GM19372 (cell line): ENCODE data around the gene ZHX3.

ENCODE experiments used
- ATAC-seq: cut with Tn5 transposase; IDR thresholded peaks from one replicate; pipeline ENCODE4 v1.9.1; 2021; ENCODE audit warnings: mild to moderate bottlenecking, low read depth, moderate library complexity; ENCODE audit not compliant: unreplicated experiment

Gene ZHX3

DNA sequence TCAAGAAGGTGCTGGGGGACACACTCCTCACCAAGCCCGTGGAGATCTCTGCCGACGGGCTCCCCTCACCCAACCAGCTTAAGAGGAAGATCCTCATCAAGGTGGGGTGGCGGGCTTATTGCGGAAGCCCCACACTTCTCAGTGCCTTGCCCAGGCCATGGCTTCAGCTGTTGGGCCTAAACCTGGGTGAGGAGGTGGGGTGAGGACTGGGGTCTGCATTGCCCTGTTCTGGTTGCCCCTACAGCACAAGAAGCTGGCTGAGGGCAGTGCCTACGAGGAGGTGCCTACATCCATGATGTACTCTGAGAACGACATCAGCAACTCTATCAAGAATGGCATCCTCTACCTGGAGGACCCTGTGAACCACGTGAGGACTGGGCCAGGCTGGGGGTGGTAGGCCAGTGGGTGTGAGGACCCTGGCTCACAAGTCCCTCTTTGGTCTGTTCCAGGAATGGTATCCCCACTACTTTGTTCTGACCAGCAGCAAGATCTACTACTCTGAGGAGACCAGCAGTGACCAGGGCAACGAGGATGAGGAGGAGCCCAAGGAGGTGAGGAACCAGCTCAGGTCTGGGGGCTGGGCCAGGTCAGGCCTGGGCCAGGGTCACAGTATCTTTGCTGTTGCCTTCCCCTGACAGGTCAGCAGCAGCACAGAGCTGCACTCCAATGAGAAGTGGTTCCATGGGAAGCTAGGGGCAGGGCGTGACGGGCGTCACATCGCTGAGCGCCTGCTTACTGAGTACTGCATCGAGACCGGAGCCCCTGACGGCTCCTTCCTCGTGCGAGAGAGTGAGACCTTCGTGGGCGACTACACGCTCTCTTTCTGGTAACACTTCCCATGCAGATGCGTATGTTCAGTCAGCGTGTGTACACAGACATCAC, 152.3 kb downstream of the ZHX3 start:
- no peak for ATAC-seq

DNA sequence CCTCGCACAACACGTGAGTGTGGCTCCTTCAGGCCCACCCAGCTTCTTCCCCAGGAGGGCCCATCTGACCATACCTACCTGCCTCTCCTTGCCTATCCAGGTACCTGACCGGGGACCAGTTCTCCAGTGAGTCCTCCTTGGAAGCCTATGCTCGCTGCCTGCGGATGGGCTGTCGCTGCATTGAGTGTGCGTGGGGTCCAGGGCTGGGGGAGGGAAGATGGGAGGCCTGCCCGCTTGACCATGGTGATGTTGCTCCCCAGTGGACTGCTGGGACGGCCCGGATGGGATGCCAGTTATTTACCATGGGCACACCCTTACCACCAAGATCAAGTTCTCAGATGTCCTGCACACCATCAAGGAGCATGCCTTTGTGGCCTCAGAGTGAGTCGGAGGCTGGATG, 153.7 kb downstream of the ZHX3 start:
- ATAC-seq: no peak

GRCh38 chr20:41162396-41162795, 155.1 kb downstream of the ZHX3 start:
- no peak for ATAC-seq

- no peak for ATAC-seq
Measured at GRCh38 chr20:41161886-41162285, 155.6 kb downstream of the ZHX3 start.

DNA sequence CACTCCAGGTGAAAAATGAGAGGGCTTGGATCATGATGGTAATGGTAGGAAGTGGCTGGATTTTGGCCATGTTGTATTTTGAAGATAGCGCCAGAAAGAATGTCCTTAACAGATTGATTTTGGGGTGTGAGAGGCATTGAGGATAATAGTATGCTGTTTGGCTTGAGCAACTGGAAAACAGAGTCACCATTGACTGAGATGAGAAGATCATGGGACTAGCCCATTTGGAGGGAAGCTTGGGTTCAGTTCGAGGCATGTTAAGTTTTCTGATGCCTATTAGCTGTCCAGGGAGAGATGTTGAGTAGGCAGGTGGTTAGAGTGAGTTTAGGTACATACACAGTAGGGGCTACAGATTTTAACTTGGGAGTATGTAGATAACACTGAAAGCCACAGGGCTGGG, 156.8 kb downstream of the ZHX3 start:
- no peak for ATAC-seq

GRCh38 chr20:41159547-41159946, 158.0 kb downstream of the ZHX3 start:
- ATAC-seq: no peak

DNA sequence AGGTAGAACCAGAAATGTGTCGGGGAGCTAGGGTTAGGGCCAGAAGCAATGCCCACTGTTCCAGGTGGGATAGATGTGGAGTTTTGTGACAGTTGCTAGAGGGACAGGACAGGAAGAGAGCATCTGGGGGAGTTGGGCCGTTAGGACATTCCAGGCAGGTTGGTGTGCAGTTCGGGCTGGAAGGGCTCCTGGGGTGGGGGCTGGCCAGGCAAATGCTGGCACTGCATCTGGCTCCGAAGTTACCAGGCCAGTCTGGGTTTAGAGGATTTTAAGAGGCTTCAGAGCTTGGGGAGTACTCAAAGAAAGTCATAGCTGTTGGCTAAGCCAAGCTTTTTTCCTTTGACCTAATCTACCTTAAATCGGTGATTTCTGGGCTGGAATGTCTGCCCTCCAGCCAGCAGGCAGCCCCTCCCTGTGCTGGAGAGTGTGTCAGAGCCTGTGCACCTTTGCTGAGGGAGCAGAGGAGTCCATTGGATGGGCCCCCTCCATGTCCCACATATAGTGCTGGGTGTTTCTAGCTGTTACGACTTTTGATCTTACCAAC, 159.4 kb downstream of the ZHX3 start:
- no peak for ATAC-seq

DNA sequence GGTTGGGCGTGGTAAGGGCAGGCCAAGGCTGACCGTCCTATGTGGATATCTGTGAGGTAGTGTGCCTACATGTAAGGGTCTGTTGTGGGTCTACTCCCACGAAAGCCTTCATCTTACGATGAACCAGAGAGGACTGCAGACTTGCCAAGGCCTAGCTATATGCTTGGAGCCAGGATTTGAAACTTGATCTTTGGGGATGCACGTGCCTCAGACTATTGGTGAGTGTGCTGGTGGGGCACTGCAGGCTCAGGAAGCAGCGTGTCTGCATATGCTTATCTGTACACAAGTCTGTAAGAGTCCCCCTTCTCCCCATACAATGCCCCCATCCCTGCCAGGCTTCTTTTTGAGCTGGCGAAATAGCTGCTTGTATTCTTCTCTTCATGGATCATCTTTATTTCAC, 162.3 kb downstream of the ZHX3 start:
- ATAC-seq: no peak

- ATAC-seq: no peak
Measured at GRCh38 chr20:41154436-41155176, 162.9 kb downstream of the ZHX3 start.

- no peak for ATAC-seq
Measured at GRCh38 chr20:41152108-41152757, 165.3 kb downstream of the ZHX3 start.

DNA sequence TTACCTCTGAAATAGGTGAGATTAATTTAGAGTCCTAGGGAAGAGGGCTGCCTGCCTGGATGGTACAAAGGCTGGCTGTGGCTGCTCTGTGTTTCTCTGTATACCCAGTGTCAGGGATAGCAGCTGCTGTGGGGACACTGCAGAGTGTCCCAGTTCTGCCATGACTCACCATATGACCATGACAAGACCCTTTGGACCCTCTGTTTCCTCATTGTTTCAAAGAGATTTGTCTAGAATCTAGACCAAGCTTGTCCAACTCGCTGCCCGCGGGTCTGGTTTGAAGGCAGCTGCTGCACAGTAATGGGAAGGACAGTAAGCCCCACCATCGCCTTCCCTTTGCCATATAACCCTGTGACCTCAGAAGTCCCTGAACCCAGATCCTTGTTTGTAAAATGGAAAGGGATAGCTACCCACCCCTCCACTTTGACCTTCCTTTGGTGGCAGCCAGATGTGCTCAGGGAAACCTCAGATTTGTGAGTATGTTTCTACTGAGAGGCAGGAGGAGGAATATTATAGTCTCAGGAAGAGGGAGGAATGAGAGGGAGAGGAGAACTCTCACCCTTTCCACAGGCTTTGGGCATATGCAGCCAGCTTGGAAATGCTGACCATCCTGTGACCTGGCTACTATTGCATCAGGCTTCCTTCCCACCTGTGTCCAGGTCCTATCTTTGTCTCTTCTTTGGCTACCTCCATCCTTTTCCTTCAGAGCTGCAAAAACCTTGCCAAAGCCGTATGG, 166.2 kb downstream of the ZHX3 start:
- no peak for ATAC-seq

DNA sequence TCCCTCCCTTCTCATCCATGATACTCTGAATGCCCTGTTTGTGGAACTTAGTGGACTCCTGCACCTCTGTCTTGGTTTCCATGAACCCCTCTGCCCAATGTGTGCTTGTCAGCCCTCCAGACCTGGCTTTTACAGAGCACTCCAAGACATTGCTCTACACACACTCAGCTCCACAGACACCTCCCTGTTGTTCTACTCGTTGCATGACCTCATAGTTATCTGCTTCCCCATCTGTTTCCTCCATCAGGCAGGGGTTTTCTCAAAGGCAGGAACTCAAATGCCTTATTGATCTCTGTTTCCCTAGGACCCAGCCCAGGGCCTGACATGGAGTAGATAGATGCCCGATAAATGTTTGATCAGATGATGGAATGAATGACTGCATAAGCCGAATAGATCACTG, 166.9 kb downstream of the ZHX3 start:
- ATAC-seq: no peak

DNA sequence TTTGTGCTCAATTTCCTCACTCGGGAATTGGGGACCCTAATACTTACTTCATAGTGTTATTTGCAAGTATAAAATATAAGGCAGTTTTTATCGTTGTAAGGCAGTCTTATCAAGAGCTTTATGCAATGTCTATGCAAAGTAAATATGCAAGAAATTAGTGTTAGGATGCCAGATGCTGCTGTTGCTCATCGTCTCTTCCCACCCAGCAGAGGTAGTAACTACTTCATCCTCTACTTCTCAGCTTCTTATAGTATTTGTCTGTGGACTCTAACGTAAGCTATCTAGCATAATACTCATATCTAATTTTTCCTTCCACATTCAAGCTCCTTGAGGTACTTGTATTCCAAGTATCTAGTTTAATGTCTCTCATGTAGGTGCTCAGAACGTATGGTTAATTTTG, 168.6 kb downstream of the ZHX3 start:
- no peak for ATAC-seq

DNA sequence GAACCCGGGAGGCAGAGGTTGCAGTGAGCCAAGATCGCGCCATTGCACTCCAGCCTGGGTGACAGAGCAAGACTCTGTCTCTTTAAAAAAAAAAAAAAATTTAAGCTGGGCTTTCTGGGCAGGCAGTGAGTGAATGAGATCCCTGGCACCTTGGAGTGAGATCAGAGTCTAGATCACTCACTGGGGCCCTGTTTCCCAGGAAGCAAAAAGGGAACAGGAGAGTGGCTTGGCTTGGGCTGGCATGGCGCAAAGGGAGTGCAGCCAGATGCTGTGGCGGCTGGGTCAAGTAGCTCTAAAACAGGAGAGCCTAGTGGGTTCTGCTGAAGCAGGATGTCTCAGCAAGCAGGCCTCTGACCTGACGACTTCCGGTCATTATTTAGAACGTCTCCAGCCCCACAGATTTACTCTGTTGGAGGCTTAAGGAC, 169.8 kb downstream of the ZHX3 start:
- no peak for ATAC-seq

DNA sequence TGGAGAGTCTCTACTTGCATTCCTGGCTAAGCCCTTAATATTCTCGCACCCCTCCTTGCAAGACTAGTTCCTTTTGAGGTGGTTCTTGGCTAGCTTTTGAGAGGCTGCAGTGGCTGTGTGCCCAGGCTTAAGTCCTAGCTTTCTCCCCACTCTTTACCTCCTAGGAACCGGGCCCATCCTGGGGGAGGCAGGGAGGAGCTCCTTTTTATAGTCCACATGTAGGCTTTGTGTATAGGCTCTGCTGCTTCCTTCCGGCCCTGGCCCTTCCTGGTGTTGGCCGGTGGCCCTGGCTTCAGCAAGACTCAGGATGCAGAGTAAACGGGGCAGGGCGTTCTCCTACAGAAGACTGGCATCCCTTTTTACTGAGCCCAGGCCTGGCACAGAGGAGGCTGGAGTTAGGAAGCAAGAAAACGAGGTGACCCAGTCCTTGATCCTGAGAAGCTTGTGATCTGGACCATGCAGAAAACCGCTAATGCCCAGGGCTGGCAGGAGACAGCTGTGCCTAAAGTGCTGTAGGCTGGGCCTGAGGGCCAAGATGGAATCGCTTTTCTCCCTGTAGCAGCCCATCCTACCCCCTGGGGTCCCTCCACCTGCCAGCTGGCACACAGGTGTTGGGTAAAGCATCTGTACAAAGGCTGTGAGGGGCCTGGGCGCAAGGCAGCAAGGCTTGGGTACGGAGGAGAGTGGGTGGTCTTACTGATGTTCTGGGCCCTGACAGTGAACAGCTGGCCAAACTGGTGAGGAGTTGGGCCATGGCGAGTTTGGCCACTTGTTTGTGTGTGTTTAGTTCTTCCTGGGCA, 171.5 kb downstream of the ZHX3 start:
- ATAC-seq: no peak

DNA sequence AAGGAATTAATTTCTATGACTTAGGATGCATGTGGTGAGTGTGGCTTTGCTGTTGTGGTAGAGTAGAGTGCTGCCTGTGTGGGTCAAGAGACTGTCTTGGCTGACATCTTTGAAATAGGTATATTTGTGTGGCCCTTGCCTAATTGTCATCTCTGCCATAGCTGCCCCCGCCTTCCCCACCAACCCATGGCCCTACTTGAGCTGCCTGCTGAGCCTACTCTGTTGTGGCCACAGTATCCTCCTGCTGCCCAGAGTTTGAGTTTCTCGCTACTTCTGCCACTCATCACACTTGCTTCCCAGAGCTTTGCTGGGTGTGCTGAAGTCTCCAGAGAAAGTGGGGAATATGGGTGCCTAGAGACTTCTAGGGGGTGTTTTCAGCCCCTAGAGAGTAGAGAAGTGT, 172.2 kb downstream of the ZHX3 start:
- no peak for ATAC-seq

- no peak for ATAC-seq
Measured at GRCh38 chr20:41143354-41143753, 174.2 kb downstream of the ZHX3 start.

- no peak for ATAC-seq
Measured at GRCh38 chr20:41142919-41143318, 174.6 kb downstream of the ZHX3 start.

DNA sequence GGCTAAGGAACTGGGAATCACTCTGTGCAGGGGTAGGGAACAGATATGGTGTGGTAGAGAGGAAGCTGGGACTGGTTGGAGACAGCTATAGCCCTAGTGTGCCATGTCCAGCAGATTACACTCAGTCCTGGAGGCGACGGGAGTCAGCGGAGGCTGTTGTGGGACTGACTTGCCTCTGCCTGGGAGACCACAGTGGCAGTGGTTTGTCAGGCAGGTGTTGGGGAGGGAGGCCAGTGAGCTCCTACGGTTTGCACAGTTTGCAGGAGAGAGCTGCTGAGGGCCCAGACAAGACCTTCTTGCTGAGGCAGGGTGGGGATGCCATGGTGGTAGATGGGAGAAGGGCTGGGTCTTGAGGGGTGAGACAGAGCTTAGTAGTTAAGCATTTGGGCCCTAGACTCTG, 175.3 kb downstream of the ZHX3 start:
- ATAC-seq: no peak
